D721Med (cell line): ENCODE data around the gene GPR101.

Experiments used
- DNase-seq: peaks from one replicate; pipeline ENCODE4 v3.0.0; 2011; ENCODE audit warnings: low spot score; ENCODE audit not compliant: insufficient read length
- FAIRE-seq: peaks from 2 replicates; lab custom pipeline; 2011; peaks lifted over from hg19 to GRCh38; lab: Jason Lieb, UNC
- CTCF ChIP-seq: IDR thresholded peaks from 2 replicates; pipeline ENCODE4 v1.5.1; 2012; ENCODE audit warnings: mild to moderate bottlenecking, control low read depth; ENCODE audit not compliant: insufficient read depth; ENCODE audit errors: missing control alignments

GPR101 gene

GRCh38 chrX:137040113-137040794, 6.5 kb upstream of the GPR101 start:
- TF ChIP-seq CTCF: no peak
- FAIRE-seq (no peak), DNase-seq (no peak)

DNA sequence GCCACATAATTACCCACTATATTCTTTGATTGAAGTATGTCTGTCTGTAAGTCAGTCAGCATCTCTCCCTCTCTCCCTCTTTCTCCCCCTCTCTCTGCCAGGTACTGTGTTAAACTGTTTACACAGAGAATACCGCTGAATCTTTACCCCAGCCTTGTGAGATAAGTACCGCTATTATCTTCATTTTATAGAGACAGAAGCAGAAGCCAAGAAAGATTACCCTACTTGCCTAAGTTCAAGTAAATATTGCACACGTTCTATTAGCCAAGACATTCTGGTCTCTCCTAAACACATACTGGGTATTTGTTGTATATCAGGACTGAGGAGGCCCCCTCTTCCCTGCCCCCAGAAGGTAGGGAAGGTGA, 695 bp upstream of the GPR101 start:
- TF ChIP-seq CTCF: no peak
- FAIRE-seq (no peak), DNase-seq (no peak)

- no peak for TF ChIP-seq CTCF
- no peak for FAIRE-seq
- DNase-seq: no peak
Measured at GRCh38 chrX:137032841-137033773, 688 bp downstream of the GPR101 start.

DNA sequence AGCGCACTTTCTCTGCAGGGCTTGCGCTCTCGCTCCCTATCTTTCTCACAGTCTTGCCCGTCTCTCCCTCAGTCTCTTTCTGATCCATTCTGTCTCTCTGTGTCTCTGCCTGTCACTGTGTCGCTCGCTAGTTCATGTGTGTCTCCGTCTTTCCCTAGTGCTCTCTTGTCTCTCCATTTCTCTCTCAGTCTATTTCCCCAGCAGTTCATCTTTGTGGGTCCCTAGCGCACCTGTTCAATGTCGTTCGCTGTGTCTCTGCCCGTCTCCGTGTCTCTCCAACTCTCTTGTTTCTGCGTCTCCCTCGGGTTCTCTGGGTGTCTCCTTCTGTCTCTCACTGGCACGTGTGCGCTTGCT, 1.5 kb downstream of the GPR101 start:
- no peak for TF ChIP-seq CTCF

GRCh38 chrX:137031517-137032340, 2.1 kb downstream of the GPR101 start:
- DNase-seq: no peak
- TF ChIP-seq CTCF: no peak
- no peak for FAIRE-seq

More for the DNA sequence above, 1.5 kb downstream of the GPR101 start:
- FAIRE-seq: no peak
- DNase-seq: no peak

- no peak for TF ChIP-seq CTCF
- no peak for FAIRE-seq
- DNase-seq: no peak
Measured at GRCh38 chrX:137031039-137031438, 2.8 kb downstream of the GPR101 start.
